Measurements from ENCODE around the gene AGPAT3.

The AGPAT3 gene

DNA sequence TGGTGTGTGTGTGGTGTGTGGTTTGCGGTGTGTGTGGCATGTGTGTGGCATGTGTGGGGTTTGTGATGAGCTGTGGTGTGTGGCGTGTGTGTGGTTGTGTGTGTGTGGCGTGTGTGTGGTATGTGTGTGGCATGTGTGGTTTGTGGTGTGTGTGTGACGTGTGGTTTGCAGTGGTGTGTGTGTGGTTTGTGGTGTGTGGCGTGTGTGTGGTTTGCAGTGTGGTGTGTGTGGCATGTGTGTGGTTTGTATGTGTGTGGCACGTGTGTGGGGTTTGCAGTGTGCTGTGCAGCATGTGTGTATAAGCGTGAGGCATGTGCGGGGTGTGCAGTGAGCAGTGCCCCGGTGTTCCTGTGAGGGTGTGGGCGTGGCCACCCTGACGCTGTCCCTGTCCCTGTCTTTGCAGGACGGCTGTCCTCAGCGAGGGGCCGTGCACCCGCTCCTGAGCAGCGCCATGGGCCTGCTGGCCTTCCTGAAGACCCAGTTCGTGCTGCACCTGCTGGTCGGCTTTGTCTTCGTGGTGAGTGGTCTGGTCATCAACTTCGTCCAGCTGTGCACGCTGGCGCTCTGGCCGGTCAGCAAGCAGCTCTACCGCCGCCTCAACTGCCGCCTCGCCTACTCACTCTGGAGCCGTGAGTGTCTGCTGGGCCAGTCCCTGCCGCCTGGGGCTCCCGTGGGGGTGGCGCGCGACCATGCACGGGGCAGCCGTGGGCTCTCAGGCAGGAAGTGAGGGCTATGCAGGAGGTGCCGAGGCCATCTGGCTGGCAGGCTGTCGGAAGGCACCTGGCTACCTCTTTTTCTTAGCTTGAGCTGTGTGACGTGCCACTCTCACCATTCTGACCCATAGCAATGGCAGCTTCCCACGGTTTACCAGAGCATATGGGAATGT is 94.5 kb downstream of the AGPAT3 start:
- ATAC-seq = no peak
- H3K27me3 Mint-ChIP-seq = no peaks in the 10 kb centered on the region
- H3K4me1 Mint-ChIP-seq = peaks cover 15% of the 10 kb centered on the region
- H3K9me3 Mint-ChIP-seq = no peaks in the 10 kb centered on the region
- peaks cover 24% of the 10 kb centered on the region for H3K36me3 Mint-ChIP-seq
- no peak overlapping the region for H3K27ac Mint-ChIP-seq
- no peak overlapping the region for H3K4me3 Mint-ChIP-seq

DNA sequence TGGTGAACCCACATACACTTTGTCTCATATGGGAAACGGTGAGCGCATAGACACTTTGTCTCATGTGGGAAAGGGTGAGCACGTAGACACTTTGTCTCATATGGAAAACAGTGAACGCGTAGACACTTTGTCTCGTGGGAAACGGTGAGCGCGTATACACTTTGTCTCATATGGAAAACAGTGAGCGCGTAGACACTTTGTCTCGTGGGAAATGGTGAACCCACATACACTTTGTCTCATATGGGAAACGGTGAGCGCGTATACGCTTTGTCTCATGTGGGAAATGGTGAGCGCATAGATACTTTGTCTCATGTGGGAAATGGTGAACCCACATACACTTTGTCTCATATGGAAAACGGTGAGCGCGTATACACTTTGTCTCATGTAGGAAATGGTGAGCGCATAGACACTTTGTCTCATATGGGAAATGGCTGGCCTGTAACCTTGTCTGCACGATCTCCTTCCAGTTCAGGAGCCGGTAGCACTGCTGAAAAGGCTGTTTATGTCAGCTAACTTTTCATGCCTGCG is 96.4 kb downstream of the AGPAT3 start:
- no peak for ATAC-seq
- Mint-ChIP-seq H3K4me1 (peaks cover 8% of the 10 kb centered on the region), H3K27me3 (no peaks in the 10 kb centered on the region), H3K4me3 (no peak overlapping the region), H3K27ac (no peak overlapping the region), H3K36me3 (peaks cover 29% of the 10 kb centered on the region), H3K9me3 (no peaks in the 10 kb centered on the region)

- Mint-ChIP-seq H3K27me3 (no peaks in the 10 kb centered on the region), H3K27ac (no peak overlapping the region), H3K4me1 (no peaks in the 10 kb centered on the region), H3K9me3 (no peaks in the 10 kb centered on the region), H3K36me3 (peaks cover 44% of the 10 kb centered on the region), H3K4me3 (no peak overlapping the region)
- no peak for ATAC-seq
Measured at GRCh38 chr21:43965911-43966585, 101.0 kb downstream of the AGPAT3 start.

DNA sequence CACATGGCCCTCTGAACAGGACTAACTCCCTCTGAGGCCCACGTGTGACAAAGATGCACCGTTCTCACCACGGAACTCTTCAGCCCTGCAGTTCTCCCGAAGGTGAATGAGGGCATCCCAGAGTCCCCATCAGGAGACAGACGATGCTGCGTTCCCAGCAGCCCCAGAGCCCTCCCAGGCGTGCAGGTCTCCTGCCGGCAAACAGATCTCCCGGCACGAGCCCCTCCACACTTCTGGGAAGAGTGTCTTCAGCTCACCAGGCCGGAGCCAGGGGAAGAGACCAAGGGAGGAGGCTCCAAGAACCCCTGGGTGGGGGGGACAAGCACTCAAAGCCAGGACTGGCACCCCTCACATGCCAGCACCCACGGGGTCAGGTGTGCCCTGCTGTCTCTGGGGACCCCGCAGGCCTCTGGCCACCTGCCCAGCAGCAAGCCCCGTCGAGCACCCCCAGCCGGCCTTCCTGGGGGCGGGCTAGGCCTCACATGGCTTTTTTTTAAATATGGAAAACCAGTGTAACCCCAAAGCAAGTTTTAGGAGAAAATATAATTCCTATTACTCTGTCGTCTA is 102.0 kb downstream of the AGPAT3 start:
- Mint-ChIP-seq H3K36me3 (peaks cover 53% of the 10 kb centered on the region), H3K4me3 (no peak overlapping the region), H3K4me1 (no peaks in the 10 kb centered on the region), H3K27ac (no peak overlapping the region), H3K27me3 (no peaks in the 10 kb centered on the region), H3K9me3 (no peaks in the 10 kb centered on the region)
- no peak for ATAC-seq

DNA sequence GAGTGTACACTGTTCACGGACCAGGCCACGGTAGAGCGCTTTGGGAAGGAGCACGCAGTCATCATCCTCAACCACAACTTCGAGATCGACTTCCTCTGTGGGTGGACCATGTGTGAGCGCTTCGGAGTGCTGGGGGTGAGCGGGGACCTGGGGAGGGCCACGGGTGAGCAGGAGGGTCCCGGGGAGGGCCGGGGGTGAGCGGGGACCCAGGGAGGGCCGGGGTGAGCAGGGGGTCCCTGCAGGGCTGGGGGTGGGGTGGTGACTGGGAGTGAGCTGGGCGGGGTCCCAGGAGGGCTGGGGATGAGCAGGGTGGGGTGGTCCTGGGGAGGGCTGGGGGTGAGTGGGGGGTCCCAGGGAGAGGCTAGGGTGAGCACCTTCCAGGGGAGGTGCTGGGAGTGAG is 103.0 kb downstream of the AGPAT3 start:
- Mint-ChIP-seq H3K27me3 (no peaks in the 10 kb centered on the region), H3K4me3 (no peak overlapping the region), H3K4me1 (no peaks in the 10 kb centered on the region), H3K27ac (no peak overlapping the region), H3K36me3 (peaks cover 50% of the 10 kb centered on the region), H3K9me3 (no peaks in the 10 kb centered on the region)
- peak; percentile 65 for ATAC-seq

DNA sequence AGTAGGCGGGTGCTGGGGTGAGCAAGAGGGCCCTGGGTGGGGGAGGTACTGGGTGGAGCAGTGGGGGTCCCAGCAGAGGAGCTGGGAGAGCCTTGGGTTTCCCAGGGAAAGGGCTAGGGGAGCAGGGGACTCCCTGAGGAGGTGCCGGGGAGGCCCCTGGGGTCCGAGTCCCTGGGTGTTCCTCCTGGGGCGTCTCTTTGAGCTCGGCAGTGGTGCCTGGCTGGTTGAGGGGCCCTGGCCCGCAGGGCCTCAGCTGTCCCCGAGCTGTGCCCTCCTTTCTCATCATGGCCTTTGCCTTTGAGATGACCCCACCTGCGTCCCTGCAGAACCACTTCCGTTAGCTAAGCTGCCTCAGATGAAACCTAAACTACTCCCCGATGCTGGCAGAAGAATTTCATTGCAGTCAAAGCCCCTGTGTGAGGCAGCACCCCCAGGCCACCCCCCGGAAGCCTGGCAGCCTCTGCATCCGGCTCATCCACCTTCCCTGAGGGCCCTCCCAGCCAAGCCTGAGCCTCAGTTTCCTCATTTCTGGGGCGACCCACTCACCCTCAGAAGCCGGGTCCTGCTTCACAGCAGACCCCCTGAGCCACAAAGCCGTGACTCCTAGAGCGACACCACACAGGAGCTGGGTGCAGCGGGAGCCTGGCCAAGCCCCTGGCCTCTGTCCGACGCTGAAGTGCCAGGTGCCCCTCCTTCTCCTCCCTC is 103.5 kb downstream of the AGPAT3 start:
- Mint-ChIP-seq H3K4me3 (no peak overlapping the region), H3K4me1 (no peaks in the 10 kb centered on the region), H3K27me3 (no peaks in the 10 kb centered on the region), H3K36me3 (peaks cover 45% of the 10 kb centered on the region), H3K9me3 (no peaks in the 10 kb centered on the region), H3K27ac (no peak overlapping the region)
- ATAC-seq = no peak

GRCh38 chr21:43969115-43969444 is 104.1 kb downstream of the AGPAT3 start:
- Mint-ChIP-seq H3K4me3 (no peak overlapping the region), H3K27me3 (no peaks in the 10 kb centered on the region)

GRCh38 chr21:43970551-43970950 is 105.5 kb downstream of the AGPAT3 start:
- Mint-ChIP-seq H3K4me3 (no peak overlapping the region), H3K27me3 (no peaks in the 10 kb centered on the region), H3K9me3 (no peaks in the 10 kb centered on the region), H3K36me3 (peaks cover 36% of the 10 kb centered on the region), H3K4me1 (peaks cover 8% of the 10 kb centered on the region), H3K27ac (no peak overlapping the region)
- no peak for ATAC-seq

More at GRCh38 chr21:43969115-43969444, 104.1 kb downstream of the AGPAT3 start:
- no peaks in the 10 kb centered on the region for H3K4me1 Mint-ChIP-seq
- no peak for ATAC-seq
- peaks cover 41% of the 10 kb centered on the region for H3K36me3 Mint-ChIP-seq
- no peaks in the 10 kb centered on the region for H3K9me3 Mint-ChIP-seq
- H3K27ac Mint-ChIP-seq = no peak overlapping the region

DNA sequence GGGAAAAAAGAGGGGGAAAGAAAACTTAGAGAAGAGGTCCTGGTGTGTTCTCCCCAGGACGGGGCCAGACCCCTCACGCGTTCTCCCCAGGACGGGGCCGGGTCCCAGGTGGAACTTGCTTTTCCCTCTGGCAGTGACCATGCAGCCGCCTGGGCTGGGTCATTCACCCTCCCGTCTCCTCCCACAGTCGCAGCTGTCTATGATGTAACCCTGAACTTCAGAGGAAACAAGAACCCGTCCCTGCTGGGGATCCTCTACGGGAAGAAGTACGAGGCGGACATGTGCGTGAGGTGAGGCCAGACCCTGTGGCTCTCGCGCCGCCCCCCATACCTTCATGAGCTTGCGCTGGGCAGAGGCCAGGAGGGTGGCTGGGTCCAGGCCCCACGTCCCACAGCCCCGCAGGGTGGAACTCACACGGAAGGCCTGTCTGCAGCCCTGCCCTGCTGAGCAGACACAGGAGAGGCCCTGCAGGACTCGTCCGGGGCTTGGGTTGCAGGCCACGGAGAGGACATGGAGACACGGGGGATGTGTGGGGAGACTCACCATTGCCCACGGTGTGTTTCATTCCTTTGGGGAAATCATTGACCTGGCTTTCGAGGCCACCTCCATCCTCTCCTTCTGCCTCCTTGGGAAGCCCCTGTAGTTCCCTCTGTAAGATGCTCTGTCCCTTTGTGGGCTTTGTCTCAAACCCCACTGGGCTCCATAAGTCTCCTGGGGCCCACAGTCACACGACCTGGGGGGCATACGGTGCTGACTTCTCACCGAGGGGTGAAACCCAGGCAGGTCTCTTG is 106.4 kb downstream of the AGPAT3 start:
- no peak for ATAC-seq

GRCh38 chr21:43971992-43972255 is 106.9 kb downstream of the AGPAT3 start:
- Mint-ChIP-seq H3K4me1 (peaks cover 8% of the 10 kb centered on the region), H3K9me3 (no peaks in the 10 kb centered on the region), H3K4me3 (no peak overlapping the region), H3K27me3 (no peaks in the 10 kb centered on the region), H3K27ac (no peak overlapping the region), H3K36me3 (peaks cover 34% of the 10 kb centered on the region)
- no peak for ATAC-seq

More for the DNA sequence above, 106.4 kb downstream of the AGPAT3 start:
- peaks cover 36% of the 10 kb centered on the region for H3K36me3 Mint-ChIP-seq
- H3K4me1 Mint-ChIP-seq = peaks cover 8% of the 10 kb centered on the region
- H3K4me3 Mint-ChIP-seq = no peak overlapping the region
- no peak overlapping the region for H3K27ac Mint-ChIP-seq
- no peaks in the 10 kb centered on the region for H3K27me3 Mint-ChIP-seq
- no peaks in the 10 kb centered on the region for H3K9me3 Mint-ChIP-seq

DNA sequence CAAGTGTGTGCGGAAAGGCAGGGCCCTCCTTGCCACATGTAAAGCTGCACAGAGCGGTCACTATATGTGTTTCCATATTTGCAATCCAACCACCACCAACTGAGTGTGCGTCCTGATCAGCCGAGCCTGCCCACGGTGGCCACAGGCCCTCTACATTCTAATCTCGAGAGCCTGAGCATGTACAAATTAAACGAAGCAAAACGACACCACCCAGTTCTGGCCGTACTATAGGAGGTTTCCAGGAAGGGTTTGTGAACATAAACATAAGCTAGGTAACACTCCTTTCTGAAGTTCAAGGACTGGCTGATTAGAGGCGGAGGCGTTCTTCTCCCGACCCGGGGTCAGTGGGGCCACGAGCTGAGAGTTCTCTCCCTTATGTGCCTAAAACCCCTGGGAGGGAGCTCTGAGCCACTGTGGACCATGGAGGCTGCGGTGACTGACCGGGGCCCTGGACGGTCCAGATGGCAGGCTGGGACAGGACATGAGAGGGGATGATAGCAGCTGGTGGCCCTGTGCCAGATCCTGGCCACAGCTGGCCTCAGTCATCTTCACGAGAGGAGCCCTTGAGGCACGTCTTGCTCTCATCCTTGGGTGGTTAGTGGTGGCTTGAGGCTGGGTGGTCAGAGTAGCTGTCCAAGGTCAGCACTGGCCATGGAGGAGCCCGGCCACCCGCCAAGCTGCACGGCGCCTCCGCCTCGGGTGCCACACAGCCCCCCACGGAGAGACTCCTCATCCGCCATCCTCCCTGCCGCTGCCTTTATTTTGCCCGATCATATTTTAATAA is 108.0 kb downstream of the AGPAT3 start:
- Mint-ChIP-seq H3K4me1 (peaks cover 8% of the 10 kb centered on the region), H3K36me3 (peaks cover 33% of the 10 kb centered on the region), H3K9me3 (no peaks in the 10 kb centered on the region), H3K27me3 (no peaks in the 10 kb centered on the region), H3K27ac (no peak overlapping the region), H3K4me3 (no peak overlapping the region)
- ATAC-seq = peak; percentile 9

DNA sequence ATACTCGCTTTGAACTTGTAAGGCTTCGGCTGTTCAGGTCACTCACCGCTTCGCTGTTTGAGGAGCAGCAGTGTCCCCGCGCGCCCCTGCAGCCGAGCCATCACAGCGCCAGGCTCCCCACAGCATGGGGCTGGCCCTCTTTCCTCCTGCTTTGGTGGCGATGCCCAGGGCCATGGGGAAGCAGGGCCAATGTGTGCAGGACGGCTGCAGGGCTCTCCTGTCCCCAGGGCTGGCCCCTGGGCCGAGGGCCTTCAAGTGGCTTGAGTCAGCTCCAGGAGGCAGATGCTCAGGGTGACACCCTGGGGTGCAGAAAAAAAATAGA is 108.6 kb downstream of the AGPAT3 start:
- Mint-ChIP-seq H3K4me1 (peaks cover 8% of the 10 kb centered on the region), H3K27ac (no peak overlapping the region), H3K27me3 (no peaks in the 10 kb centered on the region), H3K9me3 (no peaks in the 10 kb centered on the region), H3K36me3 (peaks cover 38% of the 10 kb centered on the region), H3K4me3 (no peak overlapping the region)
- no peak for ATAC-seq

DNA sequence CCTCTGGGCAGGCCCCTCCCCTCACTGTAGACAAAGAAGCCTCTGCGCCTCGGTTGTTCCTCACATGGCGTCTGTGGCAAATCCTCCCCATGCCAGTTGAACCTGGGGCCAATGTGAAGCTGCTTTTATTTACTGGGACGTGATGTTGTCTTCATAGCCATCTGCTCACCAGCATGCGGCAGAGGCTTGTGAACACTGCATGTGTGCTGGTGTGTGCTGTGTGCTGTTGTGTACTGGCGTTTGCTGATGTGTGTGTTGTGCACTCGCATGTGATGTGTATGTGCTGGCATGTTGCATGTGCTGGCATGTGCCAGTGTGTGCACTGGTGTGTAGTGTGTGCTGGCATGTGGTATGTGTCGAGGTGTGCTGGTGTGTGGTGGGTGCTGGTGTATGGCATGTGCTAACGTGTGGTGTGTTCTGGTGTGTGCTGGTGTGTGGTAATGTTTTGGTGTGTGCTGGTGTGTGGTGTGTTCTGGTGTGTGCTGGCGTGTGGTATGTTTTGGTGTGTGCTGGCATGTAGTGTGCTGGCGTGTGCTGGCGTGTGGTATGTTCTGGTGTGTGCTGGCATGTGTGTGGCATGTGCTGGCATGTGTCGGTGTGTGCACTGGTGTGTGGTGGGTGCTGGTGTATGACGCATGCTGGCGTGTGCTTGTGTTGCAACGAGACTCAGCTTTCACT is 109.9 kb downstream of the AGPAT3 start:
- no peak for ATAC-seq
- no peak overlapping the region for H3K27ac Mint-ChIP-seq
- peaks cover 8% of the 10 kb centered on the region for H3K4me1 Mint-ChIP-seq
- H3K9me3 Mint-ChIP-seq = no peaks in the 10 kb centered on the region
- peaks cover 32% of the 10 kb centered on the region for H3K36me3 Mint-ChIP-seq
- no peak overlapping the region for H3K4me3 Mint-ChIP-seq
- H3K27me3 Mint-ChIP-seq = no peaks in the 10 kb centered on the region
